GM12891 (cell line): ENCODE results near the gene OCA2.

ENCODE experiments used
- DNase-seq: peaks from one replicate; pipeline ENCODE4 v3.0.0; 2011; ENCODE audit warnings: low spot score; ENCODE audit not compliant: insufficient read length
- FAIRE-seq: peaks from 2 replicates; lab custom pipeline; 2011; peaks lifted over from hg19 to GRCh38; lab: Jason Lieb, UNC
- PAX5 ChIP-seq: IDR thresholded peaks from 2 replicates; pipeline ENCODE4 v1.6.1; 2011; ENCODE audit warnings: low read length, moderate library complexity, mild to moderate bottlenecking; ENCODE audit not compliant: insufficient read depth, severe bottlenecking
- POLR2A ChIP-seq: IDR thresholded peaks from 2 replicates; pipeline ENCODE4 v1.6.1; 2011; ENCODE audit warnings: low read depth, low read length, control low read depth
- POLR2AphosphoS5 ChIP-seq: IDR thresholded peaks from 2 replicates; pipeline ENCODE4 v1.6.1; 2011; ENCODE audit warnings: low read depth, low read length, control low read depth
- POU2F2 ChIP-seq: IDR thresholded peaks from 2 replicates; pipeline ENCODE4 v1.6.1; 2011; ENCODE audit warnings: low read depth, mild to moderate bottlenecking, control low read depth, low read length, moderate library complexity
- SPI1 ChIP-seq: IDR thresholded peaks from 2 replicates; pipeline ENCODE4 v1.6.1; 2011; ENCODE audit warnings: low read depth, low read length, control low read depth
- TAF1 ChIP-seq: IDR thresholded peaks from 2 replicates; pipeline ENCODE4 v1.6.1; 2011; ENCODE audit warnings: low read depth, low read length, control low read depth

Gene OCA2

DNA sequence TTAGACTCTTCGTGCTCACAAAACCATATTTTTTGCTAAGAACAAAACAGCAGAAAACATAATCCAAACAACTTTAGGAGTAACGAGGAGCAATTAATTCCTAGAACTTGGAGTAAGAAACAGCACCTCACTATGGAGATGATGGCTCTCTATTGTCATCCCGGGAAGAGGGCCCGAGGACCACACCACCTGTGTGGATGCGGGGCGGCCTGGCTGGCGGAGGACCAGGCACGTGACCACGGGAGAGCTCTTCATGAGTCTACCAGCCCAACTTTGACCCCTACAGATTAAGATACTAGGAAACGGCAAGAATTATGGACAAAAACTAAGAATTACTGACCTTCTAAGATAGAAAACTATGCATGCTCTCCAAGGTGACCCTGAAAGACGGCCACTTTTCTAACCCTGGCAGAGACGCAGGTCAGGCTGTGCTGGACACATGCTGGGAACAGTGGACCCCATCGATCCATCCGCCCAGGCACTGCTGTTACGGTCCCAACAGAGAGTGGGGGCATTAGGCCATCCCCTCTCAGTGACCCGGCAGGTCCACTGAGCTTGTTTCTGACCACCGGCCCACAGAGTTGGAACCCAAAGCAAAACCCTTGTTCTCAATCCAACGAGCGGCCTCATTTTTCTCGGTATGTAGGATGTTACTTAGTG lies 13.1 kb upstream of the OCA2 start:
- FAIRE-seq = no peak
- no peak for DNase-seq
- TF ChIP-seq POU2F2 (no peak), SPI1 (no peak), POLR2A (no peak), PAX5 (no peak), TAF1 (no peak), POLR2AphosphoS5 (no peak)

DNA sequence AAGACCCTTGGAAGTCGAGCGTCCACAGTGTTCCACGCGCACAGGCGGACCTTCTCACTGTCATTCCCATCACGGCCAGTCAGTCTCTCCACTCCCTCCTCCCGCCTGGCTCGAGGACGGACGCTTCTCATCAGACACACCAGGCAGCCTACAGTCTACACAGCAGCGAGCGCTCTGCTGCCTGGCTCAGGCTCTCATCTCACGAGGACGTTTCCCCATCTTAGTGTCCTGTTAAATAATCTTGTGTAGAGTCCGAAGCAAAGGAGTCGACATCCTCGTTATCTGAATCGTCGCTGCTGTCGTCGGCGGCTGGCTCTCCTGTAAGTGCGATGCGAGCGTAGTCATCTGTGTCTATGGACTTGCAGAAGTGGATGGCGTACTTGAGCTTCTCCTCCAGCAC lies 12.4 kb upstream of the OCA2 start:
- FAIRE-seq (no peak), DNase-seq (no peak)
- TF ChIP-seq SPI1 (no peak), TAF1 (no peak), POU2F2 (no peak), POLR2A (no peak), PAX5 (no peak), POLR2AphosphoS5 (no peak)

DNA sequence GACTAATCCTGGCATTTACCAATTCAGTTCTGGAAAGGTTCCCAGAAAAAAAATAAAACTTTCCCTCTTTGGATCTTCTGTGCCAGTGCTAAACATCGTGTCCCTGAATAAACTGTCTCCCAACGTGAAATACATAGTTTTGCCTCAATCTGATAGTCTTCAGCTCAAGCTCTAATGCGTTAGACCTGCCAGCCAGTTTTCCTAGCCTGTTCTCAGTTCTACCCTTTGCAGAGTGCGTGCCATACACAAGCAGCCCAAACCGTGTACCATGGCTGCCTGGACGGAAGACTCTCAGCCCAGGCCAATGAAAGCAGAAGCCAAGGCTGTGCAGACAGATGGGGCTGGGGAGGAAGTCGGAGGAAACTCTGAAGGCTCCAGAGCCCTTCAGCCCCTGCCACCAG lies 11.4 kb upstream of the OCA2 start:
- TF ChIP-seq PAX5 (no peak), POU2F2 (no peak), TAF1 (no peak), POLR2A (no peak), POLR2AphosphoS5 (no peak)
- FAIRE-seq (no peak), DNase-seq (no peak)

DNA sequence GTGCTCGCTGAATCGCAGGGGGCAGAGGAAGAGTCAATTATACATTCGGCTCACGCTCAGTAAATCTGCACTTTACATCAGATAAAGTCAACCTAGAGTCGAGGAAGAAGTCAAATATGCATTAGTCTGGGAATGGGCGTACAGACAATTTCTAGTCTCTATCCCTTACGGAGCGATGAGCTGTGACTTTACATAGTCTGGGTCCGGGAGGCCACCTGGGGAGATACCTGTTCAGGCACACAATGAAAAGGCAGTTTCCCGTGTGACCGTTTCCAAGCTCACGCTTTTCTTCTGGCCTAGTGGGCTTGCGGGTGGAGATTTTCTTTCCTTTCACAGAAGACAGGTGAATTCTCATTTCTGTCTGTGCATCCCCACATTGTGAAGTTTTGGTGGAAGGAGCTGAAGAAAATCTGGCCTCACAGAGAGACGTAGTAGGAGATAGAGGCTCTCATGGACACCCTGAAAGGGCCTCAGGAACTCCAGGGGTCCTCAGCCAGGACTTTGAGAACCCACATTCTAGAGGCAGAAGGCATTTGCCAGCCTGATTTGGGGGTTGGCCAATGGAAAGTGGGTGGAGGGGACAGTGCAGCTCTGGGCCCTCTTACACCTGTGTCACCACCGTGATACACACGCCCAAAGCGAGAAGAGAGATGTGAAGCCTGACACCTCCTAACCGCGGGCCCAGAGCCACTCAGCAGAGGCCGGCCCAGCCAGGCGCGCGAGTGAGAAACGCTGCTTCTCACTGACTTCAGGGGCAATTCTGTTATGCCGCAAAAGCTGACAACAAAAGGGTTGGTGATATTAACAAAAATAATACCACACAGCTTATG lies 10.7 kb upstream of the OCA2 start:
- DNase-seq (no peak), FAIRE-seq (no peak)
- TF ChIP-seq TAF1 = no peak
- TF ChIP-seq POLR2A = no peak
- TF ChIP-seq SPI1 = no peak
- no peak for TF ChIP-seq POLR2AphosphoS5
- no peak for TF ChIP-seq POU2F2
- TF ChIP-seq PAX5 = no peak

DNA sequence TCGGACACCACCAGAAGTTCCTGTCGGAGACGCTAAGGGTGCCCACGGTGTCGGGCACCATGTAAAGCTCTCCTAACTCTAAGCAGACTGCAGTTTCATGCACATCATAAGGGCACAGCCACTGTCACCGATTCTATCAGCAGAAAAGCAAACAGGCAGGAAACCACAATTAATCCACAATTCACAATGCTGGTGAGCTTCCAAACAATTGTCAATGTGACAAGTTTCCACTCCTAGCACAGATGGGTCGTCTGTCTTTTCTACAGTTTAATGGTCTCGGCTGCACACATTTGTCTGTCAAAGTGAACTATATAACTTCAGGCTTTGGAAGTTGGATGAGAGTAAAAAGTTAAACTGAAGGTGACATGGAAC lies 8.8 kb upstream of the OCA2 start:
- FAIRE-seq = no peak
- no peak for TF ChIP-seq POLR2A
- DNase-seq = no peak

DNA sequence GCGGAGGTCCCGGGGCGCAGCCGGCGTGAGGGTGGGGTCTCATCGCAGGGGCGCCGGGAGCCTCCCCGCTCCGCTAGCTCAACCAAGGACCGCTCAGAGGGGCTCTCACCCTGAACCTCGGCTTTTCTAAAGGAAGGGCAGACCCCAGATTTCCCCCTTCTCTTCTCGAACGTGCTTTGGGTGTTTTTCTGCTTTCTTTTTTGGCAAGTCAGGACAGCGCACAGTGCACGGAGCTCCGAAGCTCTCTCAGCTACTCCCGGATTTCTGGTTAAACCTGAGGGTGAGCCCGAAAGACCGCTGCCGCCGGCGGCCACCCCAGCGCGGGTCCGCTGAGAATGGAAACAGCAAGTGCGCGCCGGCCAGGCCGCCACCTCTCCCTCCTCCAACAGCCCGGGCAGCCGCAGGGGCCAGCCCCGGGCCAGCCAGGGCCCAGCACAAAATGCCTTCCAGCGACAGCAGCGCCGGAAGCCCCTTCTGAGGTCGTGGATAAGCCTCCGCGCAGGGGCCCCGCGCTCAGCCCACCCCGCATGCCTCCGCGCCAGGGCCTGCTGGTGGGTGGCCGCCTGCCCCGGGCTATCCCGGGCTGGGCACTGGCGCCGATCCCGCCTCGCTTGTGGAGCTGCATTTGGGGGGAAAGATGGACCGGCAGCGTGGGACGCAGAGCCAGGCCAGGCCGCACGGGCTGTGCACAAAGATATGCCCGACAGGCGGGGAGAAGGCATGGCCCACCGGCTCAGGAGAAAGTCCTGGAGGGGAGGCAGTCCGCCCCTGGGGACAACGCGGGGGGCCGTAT lies 8.2 kb upstream of the OCA2 start:
- DNase-seq (peak; percentile 45), FAIRE-seq (no peak)
- no peak for TF ChIP-seq POU2F2
- no peak for TF ChIP-seq PAX5
- TF ChIP-seq POLR2AphosphoS5 = no peak
- no peak for TF ChIP-seq TAF1
- no peak for TF ChIP-seq POLR2A
- TF ChIP-seq SPI1 = no peak

DNA sequence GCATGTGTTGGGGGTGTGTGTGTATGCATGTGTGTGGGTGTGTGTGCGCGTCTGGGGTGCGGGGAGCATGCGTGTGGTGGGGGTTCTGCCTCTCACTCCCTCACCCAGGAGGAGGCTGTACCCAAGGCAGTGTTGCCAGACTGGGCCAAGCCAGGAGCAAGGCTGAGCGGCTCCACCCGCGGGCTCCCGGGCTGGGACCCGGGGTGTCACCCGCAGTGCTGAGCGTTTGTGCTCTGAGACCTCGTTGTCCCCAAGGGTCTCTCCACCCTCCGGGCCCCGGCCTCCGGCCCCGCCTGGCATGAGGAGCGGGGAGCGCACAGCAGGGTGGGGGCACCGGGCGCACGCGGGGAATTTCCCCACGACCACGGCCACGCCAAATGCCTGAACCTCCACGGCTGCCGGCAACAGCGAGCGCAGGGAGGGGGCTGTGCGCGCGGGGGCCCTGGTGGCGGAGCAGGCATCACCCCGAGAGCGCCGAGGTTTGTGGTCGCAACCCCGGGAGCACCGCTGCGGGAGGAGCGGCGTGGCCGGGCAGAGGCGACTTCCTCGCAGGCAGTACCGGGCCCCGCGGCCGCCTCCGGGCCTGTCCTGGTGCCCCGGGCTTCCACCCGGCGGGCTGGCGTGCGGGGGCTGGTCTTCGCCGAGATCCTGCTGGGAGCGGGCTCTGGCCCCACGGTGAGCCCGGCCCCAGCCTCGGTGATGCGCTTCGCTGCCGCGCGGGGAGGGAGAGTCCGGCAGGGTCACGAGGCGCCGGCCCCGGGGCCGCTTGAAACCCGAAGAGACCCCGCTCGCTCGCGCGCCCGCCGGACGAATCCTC lies 7.4 kb upstream of the OCA2 start:
- peak; percentile 47 for DNase-seq
- TF ChIP-seq SPI1 = no peak
- no peak for TF ChIP-seq TAF1
- no peak for TF ChIP-seq POU2F2
- TF ChIP-seq POLR2A = no peak
- no peak for TF ChIP-seq POLR2AphosphoS5
- TF ChIP-seq PAX5 = no peak
- FAIRE-seq = no peak

DNA sequence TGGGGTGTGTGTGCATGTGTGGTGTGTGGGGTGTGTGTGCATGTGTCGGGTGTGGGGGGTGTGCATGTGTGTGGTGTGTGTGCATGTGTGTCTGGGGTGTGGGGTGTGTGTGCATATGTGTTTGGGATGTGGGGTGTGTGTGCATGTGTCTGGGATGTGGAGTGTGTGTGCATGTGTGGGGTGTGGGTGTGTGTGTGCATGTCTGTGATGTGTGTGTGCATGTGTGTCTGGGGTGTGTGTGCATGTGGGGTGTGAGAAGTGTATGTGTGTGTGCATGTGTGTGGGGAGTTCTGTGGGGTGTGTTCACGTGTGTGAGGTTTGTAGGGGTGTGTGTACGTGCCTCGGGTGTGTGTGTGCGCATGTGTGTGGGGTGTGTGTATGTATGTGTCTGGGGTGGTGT lies 6.7 kb upstream of the OCA2 start:
- TF ChIP-seq POU2F2 (no peak), TAF1 (no peak), POLR2A (no peak), PAX5 (no peak), SPI1 (no peak), POLR2AphosphoS5 (no peak)
- DNase-seq (no peak), FAIRE-seq (peak; percentile 79)

DNA sequence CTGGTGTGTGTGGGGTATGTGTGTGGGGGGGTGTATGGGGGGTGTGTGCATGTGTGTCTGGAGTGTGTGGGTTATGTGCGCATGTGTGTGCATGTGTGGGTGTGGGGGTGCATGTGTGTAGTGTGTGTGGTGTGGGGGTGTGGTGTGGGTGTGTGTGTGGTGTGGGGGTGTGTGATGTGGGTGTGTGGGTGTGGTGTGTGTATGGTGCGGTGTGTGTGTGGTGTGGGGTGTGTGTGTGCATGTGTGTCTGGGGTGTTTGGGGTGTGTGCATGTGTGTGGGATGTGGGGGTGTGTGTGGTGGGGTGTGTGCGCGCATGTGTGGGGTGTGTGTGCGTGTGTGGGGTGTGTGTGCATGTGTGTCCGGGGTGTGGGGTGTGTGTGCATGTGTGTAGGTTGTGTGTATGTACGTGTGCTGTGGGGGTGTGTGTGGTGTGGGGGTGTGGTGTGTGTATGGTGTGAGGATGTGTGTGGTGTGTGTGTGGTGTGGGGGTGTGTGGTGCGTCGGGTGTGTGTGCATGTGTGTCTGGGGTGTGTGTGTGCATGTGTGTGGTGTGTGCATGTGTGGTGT lies 6.2 kb upstream of the OCA2 start:
- TF ChIP-seq POLR2AphosphoS5 = no peak
- TF ChIP-seq POU2F2 = no peak
- no peak for TF ChIP-seq SPI1
- no peak for TF ChIP-seq TAF1
- TF ChIP-seq POLR2A = no peak
- TF ChIP-seq PAX5 = no peak
- no peak for DNase-seq
- FAIRE-seq = no peak

DNA sequence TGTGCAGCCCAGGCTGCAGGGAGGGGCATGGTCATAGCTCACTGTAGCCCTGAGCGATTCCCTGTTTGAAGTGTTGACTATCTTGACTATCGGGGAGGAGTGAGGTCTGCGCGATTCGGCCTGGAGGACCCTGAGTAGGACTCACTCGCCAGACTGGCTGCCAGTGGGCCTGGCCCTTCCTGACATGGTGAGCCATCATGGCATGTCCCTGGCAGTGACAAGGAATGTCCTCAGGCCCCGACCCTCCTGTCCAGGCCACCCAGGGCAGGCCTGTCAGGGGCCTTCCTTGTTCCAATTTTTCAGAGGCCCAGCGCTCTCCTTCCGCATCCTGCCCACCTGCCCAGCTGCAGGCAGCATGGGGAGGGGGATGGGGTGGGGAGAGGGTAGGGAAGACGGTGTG lies 5.2 kb upstream of the OCA2 start:
- TF ChIP-seq TAF1 = no peak
- TF ChIP-seq SPI1 = no peak
- TF ChIP-seq POLR2AphosphoS5 = no peak
- no peak for TF ChIP-seq PAX5
- TF ChIP-seq POU2F2 = no peak
- TF ChIP-seq POLR2A = no peak
- DNase-seq = no peak
- FAIRE-seq = no peak
